Lower leg skin (tissue), 3 donors: ENCODE measurements around the gene IL6.
"Not testable (repeated sequence)": the region's sequence is repeated elsewhere in the genome, so short reads cannot be mapped to it uniquely, and the experiment has no call there.

Experiments
- CTCF ChIP-seq, 3 donors: fragments of 450-650 bp; IDR thresholded peaks; one replicate each; pipeline ENCODE4 v1.5.1; 2016; ENCODE audit warnings: antibody characterized with exemption in 3 of 3, mild to moderate bottlenecking in 3 of 3, moderate library complexity in 2 of 3
- POLR2A ChIP-seq, 2 donors: fragments of 450-650 bp; IDR thresholded peaks; one replicate each; pipeline ENCODE4 v1.6.1; 2016 to 2017; ENCODE audit warnings: antibody characterized with exemption in 2 of 2, mild to moderate bottlenecking in 1 of 2, moderate library complexity in 1 of 2

GRCh38 chr7:22688934-22689333 lies 38.1 kb upstream of the IL6 start:
- TF ChIP-seq CTCF, POLR2A (IDR thresholded peaks at IDR 0.05): not testable (repeated sequence)
